ENCODE results near the gene PTPN14.
"Not testable (repeated sequence)": the region's sequence is repeated elsewhere in the genome, so short reads cannot be mapped to it uniquely, and the experiment has no call there.

The PTPN14 gene

GRCh38 chr1:214540324-214540723 is 11.1 kb downstream of the PTPN14 start:
- DNase-seq, result no peak

GRCh38 chr1:214538496-214538895 is 12.9 kb downstream of the PTPN14 start:
- no peak for DNase-seq

- DNase-seq, result no peak
Measured at GRCh38 chr1:214537872-214538473, 13.4 kb downstream of the PTPN14 start.

GRCh38 chr1:214537219-214537618 is 14.2 kb downstream of the PTPN14 start:
- no peak for DNase-seq

- no peak for DNase-seq
Measured at GRCh38 chr1:214532070-214532469, 19.3 kb downstream of the PTPN14 start.

- DNase-seq, result no peak
Measured at GRCh38 chr1:214525535-214526019, 25.8 kb downstream of the PTPN14 start.

- DNase-seq, result no peak
Measured at GRCh38 chr1:214524824-214525223, 26.6 kb downstream of the PTPN14 start.

GRCh38 chr1:214523124-214523824 is 28.1 kb downstream of the PTPN14 start:
- DNase-seq, result no peak

- not testable (repeated sequence) for DNase-seq
Measured at GRCh38 chr1:214521458-214521857, 29.9 kb downstream of the PTPN14 start.

- no peak for DNase-seq
Measured at GRCh38 chr1:214520544-214521165, 30.7 kb downstream of the PTPN14 start.

GRCh38 chr1:214518361-214518760 is 33.0 kb downstream of the PTPN14 start:
- DNase-seq, result no peak

- DNase-seq, result no peak
Measured at GRCh38 chr1:214516434-214517326, 34.7 kb downstream of the PTPN14 start.

GRCh38 chr1:214515544-214516433 is 35.6 kb downstream of the PTPN14 start:
- DNase-seq, result no peak

GRCh38 chr1:214514819-214515383 is 36.5 kb downstream of the PTPN14 start:
- DNase-seq, result no peak

- no peak for DNase-seq
Measured at GRCh38 chr1:214514032-214514818, 37.2 kb downstream of the PTPN14 start.

GRCh38 chr1:214513394-214513793 is 38.0 kb downstream of the PTPN14 start:
- no peak for DNase-seq

GRCh38 chr1:214511639-214511998 is 39.8 kb downstream of the PTPN14 start:
- DNase-seq, result no peak

- DNase-seq, result no peak
Measured at GRCh38 chr1:214510914-214511638, 40.3 kb downstream of the PTPN14 start.

GRCh38 chr1:214510477-214510876 is 40.9 kb downstream of the PTPN14 start:
- no peak for DNase-seq

- DNase-seq, result not testable (repeated sequence)
Measured at GRCh38 chr1:214509622-214510021, 41.8 kb downstream of the PTPN14 start.

Data from stimulated activated CD4-positive, alpha-beta T cell treated with anti-CD3 and anti-CD28 coated beads, Interleukin-4, amount 100 ng/mL, for 4 hours (primary cell).